Stomach (tissue), 4 donors: ENCODE data around the gene ERC1.

Experiments used
- POLR2A ChIP-seq, 4 donors: fragments of 450-650 bp; IDR thresholded peaks; one replicate each; pipeline ENCODE4 v1.6.1; 2016; ENCODE audit warnings: antibody characterized with exemption in 4 of 4, control low read depth in 2 of 4, mild to moderate bottlenecking in 1 of 4, moderate library complexity in 1 of 4
- TF ChIP-seq, protein P1 (sequence below), 7 experiments: fragments of 450-650 bp in 4 of 7; fragments of 200-600 bp in 3 of 7; sonication (generic) in 3 of 7; IDR thresholded peaks; one replicate each; pipeline ENCODE4 v1.5.1; 2016 to 2019; ENCODE audit warnings: antibody characterized with exemption in 7 of 7, control low read depth in 2 of 7, mild to moderate bottlenecking in 1 of 7

DNA sequence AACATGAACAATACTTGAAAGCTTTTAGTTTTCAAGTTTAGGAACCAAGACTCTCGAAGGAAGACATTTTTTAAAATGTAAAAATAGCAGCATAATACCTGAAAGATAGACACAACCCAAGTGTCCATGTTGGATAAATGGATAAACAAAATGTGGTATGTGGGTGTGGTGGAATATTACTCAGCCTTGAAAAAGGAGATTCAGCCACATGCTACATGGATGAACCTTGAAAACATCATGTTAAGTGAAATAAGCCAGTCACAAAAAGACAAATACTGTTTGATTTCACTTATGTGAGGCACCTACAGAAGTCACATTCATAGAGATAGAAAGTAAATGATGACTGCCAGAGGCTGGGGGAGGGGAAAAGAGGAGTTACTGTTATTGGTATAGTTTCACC is 374.7 kb downstream of the ERC1 start:
- TF ChIP-seq POLR2A (IDR thresholded peaks at IDR 0.05), result no peak
- TF ChIP-seq, protein P1, sequence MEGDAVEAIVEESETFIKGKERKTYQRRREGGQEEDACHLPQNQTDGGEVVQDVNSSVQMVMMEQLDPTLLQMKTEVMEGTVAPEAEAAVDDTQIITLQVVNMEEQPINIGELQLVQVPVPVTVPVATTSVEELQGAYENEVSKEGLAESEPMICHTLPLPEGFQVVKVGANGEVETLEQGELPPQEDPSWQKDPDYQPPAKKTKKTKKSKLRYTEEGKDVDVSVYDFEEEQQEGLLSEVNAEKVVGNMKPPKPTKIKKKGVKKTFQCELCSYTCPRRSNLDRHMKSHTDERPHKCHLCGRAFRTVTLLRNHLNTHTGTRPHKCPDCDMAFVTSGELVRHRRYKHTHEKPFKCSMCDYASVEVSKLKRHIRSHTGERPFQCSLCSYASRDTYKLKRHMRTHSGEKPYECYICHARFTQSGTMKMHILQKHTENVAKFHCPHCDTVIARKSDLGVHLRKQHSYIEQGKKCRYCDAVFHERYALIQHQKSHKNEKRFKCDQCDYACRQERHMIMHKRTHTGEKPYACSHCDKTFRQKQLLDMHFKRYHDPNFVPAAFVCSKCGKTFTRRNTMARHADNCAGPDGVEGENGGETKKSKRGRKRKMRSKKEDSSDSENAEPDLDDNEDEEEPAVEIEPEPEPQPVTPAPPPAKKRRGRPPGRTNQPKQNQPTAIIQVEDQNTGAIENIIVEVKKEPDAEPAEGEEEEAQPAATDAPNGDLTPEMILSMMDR (IDR thresholded peaks at IDR 0.05), result no peak
